Endodermal cell (in vitro differentiated cells): ENCODE data around the gene RNF11. TPM values are rescaled to one million over a fixed set of nuclear protein-coding genes. Genes with fewer than 3 reads are reported as not detected.

Source experiments
- DNase-seq: peaks from one replicate; pipeline ENCODE4 v3.0.0-alpha.2; 2017
- H3K27ac ChIP-seq: 2 replicates; pipeline ENCODE4 v1.5.1; 2013; ENCODE audit warnings: mild to moderate bottlenecking, low read depth, low read length, moderate library complexity
- H3K27me3 ChIP-seq: 2 replicates; pipeline ENCODE4 v1.6.1; 2013; ENCODE audit warnings: mild to moderate bottlenecking, low read length, moderate library complexity; ENCODE audit not compliant: insufficient read depth, control insufficient read depth, poor library complexity, severe bottlenecking
- H3K36me3 ChIP-seq: 2 replicates; pipeline ENCODE4 v1.7.0; 2013; ENCODE audit warnings: mild to moderate bottlenecking, low read length, moderate library complexity; ENCODE audit not compliant: control insufficient read depth, insufficient read depth
- H3K4me1 ChIP-seq: one replicate; pipeline ENCODE4 v1.7.0; 2013; ENCODE audit warnings: low read length; ENCODE audit not compliant: control insufficient read depth, insufficient read depth
- H3K4me3 ChIP-seq: 2 replicates; pipeline ENCODE4 v1.5.1; 2013; ENCODE audit warnings: mild to moderate bottlenecking, low read length, moderate library complexity
- H3K9ac ChIP-seq: 2 replicates; pipeline ENCODE4 v1.6.1; 2013; ENCODE audit warnings: mild to moderate bottlenecking, low read length, moderate library complexity; ENCODE audit not compliant: poor library complexity, severe bottlenecking; ENCODE audit errors: extremely low read depth
- H3K9me3 ChIP-seq: 2 replicates; pipeline ENCODE4 v1.6.1; 2013; ENCODE audit warnings: mild to moderate bottlenecking, low read length, moderate library complexity; ENCODE audit not compliant: control insufficient read depth
- H3K27ac Mint-ChIP-seq: 2 replicates; pipeline ENCODE4 v1.8.0; 2020; ENCODE audit warnings: mixed read lengths
- H3K27me3 Mint-ChIP-seq: 2 replicates; pipeline ENCODE4 v1.8.0; 2021; ENCODE audit warnings: mild to moderate bottlenecking, mixed read lengths; ENCODE audit not compliant: insufficient read depth
- H3K36me3 Mint-ChIP-seq: 2 replicates; pipeline ENCODE4 v1.8.0; 2020; ENCODE audit warnings: low read depth, mixed read lengths
- H3K4me1 Mint-ChIP-seq: 2 replicates; pipeline ENCODE4 v1.8.0; 2020; ENCODE audit warnings: mixed read lengths
- H3K4me3 Mint-ChIP-seq: 2 replicates; pipeline ENCODE4 v1.8.0; 2020; ENCODE audit warnings: mild to moderate bottlenecking, moderate library complexity, mixed read lengths
- H3K9me3 Mint-ChIP-seq: 2 replicates; pipeline ENCODE4 v1.8.0; 2020; ENCODE audit warnings: mild to moderate bottlenecking, mixed read lengths
- CTCF ChIP-seq: fragments of 200-600 bp; sonication (generic); conservative IDR thresholded peaks from 2 replicates; pipeline ENCODE4 v1.5.0; 2021; ENCODE audit warnings: antibody characterized with exemption, mild to moderate bottlenecking
- WGBS, 2 experiments: methylation state at CpG; one replicate each; pipeline versions ENCODE4 v1.1.5 to v1.1.7; 2013; ENCODE audit warnings: missing lambda C conversion rate in 2 of 2, mixed read lengths in 1 of 2; ENCODE audit not compliant: insufficient coverage in 1 of 2, insufficient read length in 1 of 2; 5-methylcytosine and 5-hydroxymethylcytosine counted together
- total RNA-seq, 2 donors: library from RNA; stranded (reverse); fragmentation: NEBNext Ultra II Directional in 1 of 2; extraction: Animal tissue kit (Norgen Biotek cat#: 25700) in 1 of 2; gene quantifications; 2 replicates in 1 of 2; 3 replicates in 1 of 2; pipeline ENCODE4 v1.2.1, GENCODE V29; 2021

Gene RNF11
- total RNA-seq, 2 donors from 2014 or later = 84.1 to 103 TPM

DNA sequence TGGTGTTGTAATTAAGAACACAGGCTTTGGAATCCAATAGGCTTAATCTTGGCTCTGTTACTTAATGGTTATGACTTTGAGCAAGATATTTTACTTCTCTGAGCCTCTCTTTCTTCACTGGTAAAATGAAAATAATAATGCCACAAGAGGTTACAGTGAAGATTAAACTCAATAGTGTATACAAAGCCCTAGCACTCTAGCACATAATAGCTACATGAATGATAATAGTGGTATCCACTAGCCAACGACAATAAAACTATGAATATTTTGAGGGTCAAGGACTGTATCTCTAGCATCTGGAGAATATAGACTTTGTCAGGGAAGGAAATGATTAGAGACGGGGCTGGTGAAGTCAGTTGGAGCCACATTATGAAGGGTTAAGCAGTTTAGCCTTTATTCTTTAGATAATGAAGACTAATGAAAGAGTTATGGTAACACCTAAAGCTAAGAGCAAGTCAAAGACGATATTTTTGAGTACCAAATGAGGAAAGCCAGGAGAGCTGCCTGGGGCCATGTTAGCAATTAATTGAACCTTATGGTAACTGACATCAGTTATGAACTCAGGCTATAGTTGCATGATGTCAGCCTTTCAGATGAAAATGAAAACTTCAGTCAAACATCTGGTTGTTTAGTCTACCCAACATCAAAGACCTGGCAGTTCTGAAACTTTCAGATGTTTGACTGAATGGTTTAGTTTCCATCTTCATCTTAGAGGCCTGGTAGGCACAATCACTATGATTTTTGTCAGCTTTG lies 32.8 kb upstream of the RNF11 start:
- 90 to 96% methylated on average over 2 to 3 of the region's 3 CpGs for WGBS, 2 experiments
- Histone ChIP-seq H3K27ac (no peak overlapping the region), H3K36me3 (no peaks in the 10 kb centered on the region), H3K4me3 (no peak overlapping the region), H3K9ac (no peak overlapping the region), H3K9me3 (no peaks in the 10 kb centered on the region), H3K4me1 (no peaks in the 10 kb centered on the region), H3K27me3 (no peaks in the 10 kb centered on the region)
- Mint-ChIP-seq H3K27ac (no peak overlapping the region), H3K4me3 (no peak overlapping the region), H3K27me3 (no peaks in the 10 kb centered on the region), H3K36me3 (no peaks in the 10 kb centered on the region), H3K9me3 (no peaks in the 10 kb centered on the region), H3K4me1 (no peaks in the 10 kb centered on the region)
- TF ChIP-seq CTCF = no peak
- DNase-seq = no peak

DNA sequence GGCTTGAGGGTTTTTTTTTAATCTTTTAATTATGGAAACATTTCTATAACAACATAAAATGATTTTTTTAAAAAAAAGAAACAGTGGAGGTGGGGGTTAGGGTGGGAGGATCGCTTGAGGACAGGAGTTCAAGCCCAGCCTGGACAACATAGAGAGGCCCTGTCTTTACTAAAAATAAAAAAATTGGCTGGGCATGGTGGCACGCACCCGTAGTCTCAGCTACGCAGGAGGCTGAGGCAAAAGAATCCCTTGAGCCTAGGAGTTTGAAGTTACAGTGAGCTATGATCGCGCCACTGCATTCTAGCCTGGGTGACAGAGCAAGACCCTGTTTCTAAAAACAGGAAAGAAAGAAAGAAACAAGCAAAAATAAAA lies 32.2 kb upstream of the RNF11 start:
- Histone ChIP-seq H3K4me1 (no peaks in the 10 kb centered on the region), H3K9ac (no peak overlapping the region), H3K27ac (no peak overlapping the region), H3K36me3 (no peaks in the 10 kb centered on the region), H3K4me3 (no peak overlapping the region), H3K9me3 (no peaks in the 10 kb centered on the region), H3K27me3 (no peaks in the 10 kb centered on the region)
- Mint-ChIP-seq H3K27me3 (no peaks in the 10 kb centered on the region), H3K27ac (no peak overlapping the region), H3K9me3 (no peaks in the 10 kb centered on the region), H3K4me3 (no peak overlapping the region), H3K4me1 (no peaks in the 10 kb centered on the region), H3K36me3 (no peaks in the 10 kb centered on the region)
- no peak for TF ChIP-seq CTCF
- 92 to 95% methylated on average over 2 to 6 of the region's 6 CpGs for WGBS, 2 experiments
- DNase-seq = no peak

DNA sequence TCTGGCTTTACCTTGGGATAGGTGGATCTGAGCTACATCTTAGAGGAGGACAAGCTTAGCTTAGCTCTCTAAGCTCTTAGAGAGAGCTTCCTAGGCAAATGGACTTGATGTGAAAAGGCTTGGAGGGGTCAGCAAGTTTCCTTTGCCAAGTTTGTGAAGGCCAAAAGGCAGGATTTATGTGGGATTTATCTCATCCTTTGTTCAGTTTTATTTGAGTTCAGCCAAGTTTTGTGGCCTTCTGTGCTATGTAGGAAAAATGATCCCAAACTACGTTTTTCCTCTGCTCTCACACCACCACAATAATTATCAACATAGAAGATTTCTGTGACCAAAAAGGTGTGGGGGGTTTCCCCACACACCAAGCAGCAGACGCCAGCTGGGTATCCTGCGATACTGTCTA lies 26.0 kb upstream of the RNF11 start:
- Mint-ChIP-seq H3K4me1 (no peaks in the 10 kb centered on the region), H3K4me3 (no peak overlapping the region), H3K9me3 (no peaks in the 10 kb centered on the region), H3K27ac (no peak overlapping the region), H3K36me3 (no peaks in the 10 kb centered on the region), H3K27me3 (no peaks in the 10 kb centered on the region)
- Histone ChIP-seq H3K4me3 (no peak overlapping the region), H3K9me3 (no peaks in the 10 kb centered on the region), H3K27me3 (no peaks in the 10 kb centered on the region), H3K4me1 (no peaks in the 10 kb centered on the region), H3K9ac (no peak overlapping the region), H3K36me3 (no peaks in the 10 kb centered on the region), H3K27ac (no peak overlapping the region)
- DNase-seq = no peak
- no peak for TF ChIP-seq CTCF
- 80 to 82% methylated on average over 1 to 3 of the region's 3 CpGs for WGBS, 2 experiments
